Measurements from ENCODE around the gene CENPVL1. TPM values are rescaled to one million over a fixed set of nuclear protein-coding genes. Genes with fewer than 3 reads are reported as not detected.

Gene CENPVL1
- total RNA-seq, 1 donor from 2014 or later, result not detected

Other genes starting within 250 kb of the CENPVL1 start
- gene NUDT11, start 213.9 kb upstream of the CENPVL1 start, total RNA-seq, result 7.3 TPM
- not detected for gene CENPVL3, start 91.6 kb upstream of the CENPVL1 start, total RNA-seq
- gene CENPVL2, start 27.7 kb upstream of the CENPVL1 start, total RNA-seq, result not detected
- gene GSPT2, start 32.9 kb downstream of the CENPVL1 start, total RNA-seq, result 6.5 TPM
- 82.5 TPM for gene MAGED1, start 183.1 kb downstream of the CENPVL1 start, total RNA-seq

All from skin of body (tissue), 1 donor.